Hypothalamus (tissue), 51 donors: ENCODE data around the gene PCDHGB2.
"Not testable (repeated sequence)": the region's sequence is repeated elsewhere in the genome, so short reads cannot be mapped to it uniquely, and the experiment has no call there.

ENCODE experiments used
- DNase-seq, 51 donors: peaks; one replicate each; lab custom pipeline; 2025; lab: John Stamatoyannopoulos, UW

PCDHGB2 gene

DNA sequence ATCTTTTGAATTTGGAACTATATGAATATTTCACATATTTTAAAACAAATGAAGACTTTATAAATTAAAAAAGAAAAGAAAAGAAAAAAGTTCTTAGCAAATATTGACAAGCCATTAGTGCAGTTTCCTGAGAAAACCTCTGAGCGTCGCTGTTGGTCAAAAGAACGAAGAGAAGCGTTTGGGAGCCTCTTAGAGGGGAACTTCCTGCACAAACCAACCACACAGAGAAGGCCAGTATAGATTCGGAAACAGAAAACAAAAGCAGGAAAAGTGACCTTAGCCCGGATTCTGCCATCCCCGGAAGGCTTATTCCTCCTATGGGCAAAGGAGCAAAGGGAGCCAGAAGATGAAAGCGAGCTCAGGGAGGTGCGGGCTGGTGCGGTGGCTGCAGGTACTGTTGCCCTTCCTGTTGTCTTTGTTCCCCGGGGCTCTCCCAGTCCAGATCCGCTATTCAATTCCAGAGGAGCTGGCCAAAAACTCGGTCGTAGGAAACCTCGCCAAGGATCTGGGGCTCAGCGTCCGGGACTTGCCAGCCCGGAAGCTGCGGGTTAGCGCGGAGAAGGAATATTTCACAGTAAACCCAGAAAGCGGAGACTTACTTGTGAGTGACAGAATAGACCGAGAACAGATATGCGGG is at the start of gene PCDHGB2:
Gene PCDHGB2 (plus strand): TSS at position 205 of the 637 bp plus-strand sequence. CDS start 142 bp downstream, at position 347.
- DNase-seq: no peak

DNA sequence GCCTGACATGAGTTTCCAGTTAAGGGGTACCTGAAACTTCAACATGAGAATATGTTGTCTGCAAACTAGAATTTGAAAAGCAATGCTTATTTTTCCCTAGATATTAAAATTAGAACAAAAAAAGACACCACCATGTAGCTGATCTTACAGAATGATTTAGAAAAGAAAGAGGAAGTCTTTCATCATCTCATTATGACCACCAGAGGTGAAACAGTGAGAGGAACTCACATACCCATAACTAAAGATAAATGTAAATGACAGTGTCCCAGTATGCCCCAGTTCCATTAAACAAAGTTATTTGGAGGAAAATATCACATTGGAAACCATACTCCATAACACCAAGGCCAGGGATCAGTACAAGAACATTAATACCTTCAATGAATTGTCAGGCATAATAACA is 46.1 kb upstream of the PCDHGB2 start:
- DNase-seq: no peak

DNA sequence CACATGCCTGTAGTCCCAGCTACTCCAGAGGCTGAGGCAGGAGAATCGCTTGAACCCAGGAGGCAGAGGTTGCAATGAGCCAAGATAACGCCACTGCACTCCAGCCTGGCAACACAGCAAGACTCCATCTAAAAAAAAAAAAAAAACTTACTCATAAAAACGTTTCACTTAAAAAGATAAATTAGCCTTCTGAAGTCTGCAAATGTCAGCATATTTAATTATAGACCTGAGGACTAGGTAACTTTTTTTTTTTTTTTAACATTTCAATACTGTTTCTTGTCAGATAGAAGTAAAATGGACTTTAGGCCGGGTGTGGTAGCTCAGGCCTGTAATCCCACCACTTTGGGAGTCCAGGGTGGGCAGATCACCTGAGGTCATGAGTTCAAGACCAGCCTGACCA is 42.8 kb upstream of the PCDHGB2 start:
- DNase-seq: not testable (repeated sequence)

DNA sequence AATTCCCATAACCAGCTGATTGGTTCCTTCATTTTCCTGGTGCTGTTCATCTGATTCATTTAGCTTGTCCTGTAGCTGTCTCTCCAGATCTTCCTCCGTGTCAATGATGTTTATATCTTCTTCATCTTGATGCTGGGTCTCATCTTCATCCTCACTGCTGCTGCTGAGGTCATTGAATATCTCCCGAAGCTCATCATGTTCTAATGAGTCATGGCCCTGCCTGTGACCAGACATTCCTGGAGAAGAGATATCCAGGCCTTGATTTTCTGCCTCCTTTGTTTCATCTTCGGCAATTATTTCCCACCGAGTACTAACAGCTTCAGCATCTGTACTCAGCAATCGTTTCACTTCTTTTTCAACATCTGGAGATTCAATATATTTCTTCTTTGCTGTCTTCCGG is 40.6 kb upstream of the PCDHGB2 start:
- DNase-seq: no peak

DNA sequence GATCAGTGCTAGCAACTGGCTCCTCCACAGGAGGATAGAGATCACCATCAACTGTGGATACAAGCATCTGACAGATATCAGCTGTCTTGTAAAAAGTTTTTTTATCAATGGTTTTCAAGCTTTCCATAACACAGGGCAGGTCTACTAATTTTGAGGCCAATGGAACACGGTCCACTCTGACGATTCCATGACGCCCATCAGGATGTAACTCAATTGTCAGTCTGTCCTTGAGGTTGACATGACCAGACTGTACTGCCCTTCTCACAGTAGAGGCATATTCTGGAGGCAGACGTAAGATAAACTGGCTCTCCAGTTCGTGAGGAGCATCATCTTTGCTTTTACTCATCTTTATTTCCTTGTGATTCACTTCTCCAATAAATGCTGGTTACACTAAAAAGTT is 40.1 kb upstream of the PCDHGB2 start:
- DNase-seq: no peak

DNA sequence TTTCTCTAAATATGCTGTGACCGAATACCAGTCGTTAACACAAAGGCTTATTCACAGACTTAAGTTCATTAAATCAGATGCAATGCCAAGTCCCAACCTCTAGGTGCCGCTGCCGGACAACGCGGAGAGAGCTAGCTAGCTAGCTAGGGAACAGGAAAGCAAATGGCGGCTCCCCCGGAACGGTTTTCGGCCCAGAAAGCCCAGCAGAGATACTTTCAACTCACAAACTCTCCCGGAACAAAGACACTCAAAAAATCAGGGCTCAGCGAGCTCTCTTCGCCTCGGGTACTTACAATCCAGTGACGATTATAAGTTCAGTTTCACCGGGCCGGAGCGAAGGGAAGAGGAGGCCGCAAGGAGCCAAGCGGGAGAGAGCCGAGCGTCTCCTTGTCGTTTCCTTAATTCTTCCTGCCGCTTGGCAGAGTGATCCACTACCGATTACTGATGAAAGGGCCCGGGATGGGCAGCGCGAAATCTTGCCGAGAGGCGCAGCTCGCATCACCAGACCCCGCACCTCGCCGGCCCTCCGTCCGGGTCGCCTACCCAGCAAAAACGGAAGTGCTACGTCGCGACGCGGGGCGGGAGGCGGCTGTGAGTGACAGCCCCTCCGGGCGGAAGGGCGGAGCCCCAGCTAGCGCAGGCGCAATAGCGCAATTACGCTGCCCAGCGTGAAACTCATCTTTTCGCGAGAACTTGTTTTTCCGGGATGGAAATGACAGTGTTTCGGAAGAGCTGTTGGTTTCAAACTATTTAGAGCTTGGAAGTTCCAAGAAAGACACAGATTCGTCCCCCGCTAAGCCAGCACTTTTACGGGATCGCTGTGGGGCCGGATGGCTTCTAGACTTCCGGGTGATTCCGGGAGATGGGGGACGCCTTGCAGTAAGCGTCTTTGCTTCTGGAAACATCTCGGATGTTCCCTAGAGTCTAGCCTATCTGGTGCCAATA is 39.3 kb upstream of the PCDHGB2 start, which contains the start of gene TAF7:
Gene TAF7 (minus strand): TSS at position 560 of the 945 bp plus-strand sequence. CDS start 740 bp downstream, outside the sequence.
- DNase-seq: peak; percentile 43 to 93 (median 78)

DNA sequence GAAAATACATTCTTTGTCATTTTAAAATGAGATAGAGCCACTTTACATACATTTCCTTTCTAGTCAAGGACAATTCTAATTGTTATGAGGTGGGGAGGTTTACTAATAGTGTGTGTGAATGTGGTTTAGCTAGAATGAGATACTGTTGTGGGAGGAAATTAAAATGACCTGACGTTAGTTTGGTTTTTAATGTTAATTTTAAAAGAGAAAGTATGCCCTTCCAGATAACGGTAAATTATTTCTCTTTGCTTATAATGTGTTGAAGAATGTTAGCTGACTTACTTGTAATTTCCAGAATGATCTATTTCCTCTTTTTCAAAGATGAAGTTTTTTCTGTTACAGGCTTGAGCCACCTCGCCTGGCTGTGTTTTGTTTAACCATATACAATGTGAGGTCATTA is 37.5 kb upstream of the PCDHGB2 start:
- no peak for DNase-seq

DNA sequence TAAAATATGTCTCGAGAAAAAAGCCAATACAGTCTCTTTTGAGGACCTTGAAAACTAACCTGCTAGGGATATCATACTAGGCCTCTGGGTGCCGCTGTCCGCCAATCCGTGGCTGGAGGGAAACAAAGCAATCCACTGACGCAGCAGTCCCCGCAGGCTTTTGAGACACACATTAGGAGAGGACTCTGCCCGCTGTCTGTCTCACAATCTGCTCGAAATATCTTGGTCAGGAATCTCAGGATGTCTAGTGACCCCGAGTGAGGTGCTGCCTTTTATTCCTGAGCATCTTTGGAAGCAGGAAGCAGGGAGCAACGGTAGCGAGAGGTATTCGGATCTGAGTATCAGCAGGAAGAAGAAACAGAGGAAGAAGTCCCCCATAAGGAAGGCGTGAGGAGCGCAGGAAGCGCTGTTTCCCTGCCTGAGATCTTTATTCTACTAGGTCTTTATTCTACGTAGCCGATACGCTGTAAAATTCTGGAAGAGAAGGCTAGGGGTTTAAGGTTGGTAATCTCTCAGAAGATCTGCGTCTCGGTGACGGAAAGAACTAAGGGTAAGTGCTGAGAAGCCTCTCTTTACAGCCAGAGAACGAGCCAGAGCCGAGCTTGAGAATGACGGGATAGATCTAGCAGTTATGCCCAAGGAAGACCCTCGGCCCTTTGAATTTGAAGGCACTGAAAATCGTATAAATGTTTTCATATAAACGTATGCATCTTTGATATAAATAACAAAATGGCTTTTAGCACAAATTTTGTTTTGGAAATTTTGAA is 33.5 kb upstream of the PCDHGB2 start:
- DNase-seq: peak in 45 of 51 donors; percentile 1 to 78 (median 33)

DNA sequence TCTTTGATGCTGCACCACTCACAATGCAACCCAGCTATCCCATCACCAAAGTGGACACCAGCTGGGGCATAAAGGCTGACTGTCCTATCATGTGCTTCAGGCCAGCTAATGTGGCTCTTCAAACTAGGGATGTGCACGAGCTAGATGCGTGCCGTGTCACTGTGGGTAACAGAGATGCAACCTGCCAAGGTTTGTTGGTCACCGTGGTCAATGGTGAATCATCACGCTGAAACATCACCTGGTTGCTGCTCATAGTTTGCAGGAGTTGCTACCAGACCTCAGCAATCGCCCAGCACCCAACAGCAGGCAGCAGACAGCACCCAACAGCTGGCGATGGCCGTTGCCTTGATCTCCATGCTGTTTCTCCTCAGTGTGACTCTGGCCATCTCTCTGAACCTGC is 31.6 kb upstream of the PCDHGB2 start:
- no peak for DNase-seq

DNA sequence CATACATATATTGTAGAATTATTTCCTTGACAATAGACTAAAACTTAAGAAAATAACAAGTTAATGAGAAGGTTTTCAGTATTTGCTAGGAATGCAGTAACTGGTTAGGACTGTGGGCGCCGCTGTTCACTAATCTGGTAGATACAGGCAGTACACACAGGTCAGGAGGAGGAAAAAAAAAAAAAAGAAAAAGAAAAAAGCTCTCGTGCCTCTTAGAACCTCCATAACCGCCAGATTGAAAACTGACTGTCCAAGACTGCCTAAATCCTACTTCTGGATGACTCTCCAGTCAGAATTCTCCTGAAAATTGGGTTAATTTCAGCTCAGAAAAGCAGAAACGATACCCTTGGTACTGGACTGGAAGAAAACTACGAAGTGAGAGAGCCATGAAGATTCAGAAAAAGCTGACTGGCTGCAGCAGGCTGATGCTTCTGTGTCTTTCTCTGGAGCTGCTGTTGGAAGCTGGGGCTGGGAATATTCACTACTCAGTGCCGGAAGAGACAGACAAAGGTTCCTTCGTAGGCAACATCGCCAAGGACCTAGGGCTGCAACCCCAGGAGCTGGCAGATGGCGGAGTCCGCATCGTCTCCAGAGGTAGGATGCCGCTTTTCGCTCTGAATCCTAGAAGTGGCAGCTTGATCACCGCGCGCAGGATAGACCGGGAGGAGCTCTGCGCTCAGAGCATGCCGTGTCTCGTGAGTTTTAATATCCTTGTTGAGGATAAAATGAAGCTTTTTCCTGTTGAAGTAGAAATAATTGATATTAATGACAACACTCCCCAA is 29.3 kb upstream of the PCDHGB2 start, which contains the start of gene PCDHGA1:
Gene PCDHGA1 (plus strand): TSS at position 216 of the 782 bp plus-strand sequence.
- DNase-seq: no peak

DNA sequence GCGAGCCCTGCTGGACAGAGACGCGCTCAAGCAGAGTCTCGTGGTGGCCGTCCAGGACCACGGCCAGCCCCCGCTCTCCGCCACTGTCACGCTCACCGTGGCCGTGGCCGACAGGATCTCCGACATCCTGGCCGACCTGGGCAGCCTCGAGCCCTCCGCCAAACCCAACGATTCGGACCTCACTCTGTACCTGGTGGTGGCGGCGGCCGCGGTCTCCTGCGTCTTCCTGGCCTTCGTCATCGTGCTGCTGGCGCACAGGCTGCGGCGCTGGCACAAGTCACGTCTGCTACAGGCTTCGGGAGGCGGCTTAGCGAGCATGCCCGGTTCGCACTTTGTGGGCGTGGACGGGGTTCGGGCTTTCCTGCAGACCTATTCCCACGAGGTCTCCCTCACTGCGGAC is 27.2 kb upstream of the PCDHGB2 start:
- DNase-seq: not testable (repeated sequence)

DNA sequence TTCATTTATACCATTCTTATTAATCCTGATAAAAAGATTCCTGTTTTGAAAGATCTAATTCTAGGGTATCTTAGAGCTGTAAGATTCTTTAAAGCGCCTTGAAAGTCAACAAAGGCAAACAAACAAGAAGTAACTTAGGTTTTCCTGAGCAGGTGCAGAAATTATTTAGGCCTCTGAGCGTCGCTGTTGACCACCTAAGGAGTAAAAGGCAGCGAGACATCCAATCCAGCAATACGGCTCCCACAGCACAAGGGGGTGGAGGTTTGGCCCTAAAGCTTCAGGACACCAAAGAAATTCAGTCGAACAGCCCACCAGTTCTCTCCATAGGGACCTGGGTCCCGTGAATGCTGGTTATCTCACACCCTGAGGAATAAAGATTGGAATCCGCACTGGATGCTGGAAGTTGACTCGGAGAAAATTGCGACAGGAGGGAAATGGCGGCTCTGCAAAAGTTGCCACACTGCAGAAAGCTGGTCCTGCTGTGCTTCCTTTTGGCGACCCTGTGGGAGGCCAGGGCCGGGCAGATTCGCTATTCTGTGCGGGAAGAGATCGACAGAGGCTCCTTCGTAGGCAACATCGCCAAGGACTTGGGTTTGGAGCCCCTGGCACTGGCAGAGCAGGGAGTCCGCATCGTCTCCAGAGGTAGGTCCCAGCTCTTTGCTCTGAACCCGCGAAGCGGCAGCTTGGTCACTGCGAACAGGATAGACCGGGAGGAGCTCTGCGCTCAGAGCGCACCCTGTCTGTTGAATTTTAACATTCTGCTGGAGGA is 21.1 kb upstream of the PCDHGB2 start, which contains the start of gene PCDHGA2:
Gene PCDHGA2 (plus strand): TSS at position 223 of the 769 bp plus-strand sequence.
- no peak for DNase-seq

DNA sequence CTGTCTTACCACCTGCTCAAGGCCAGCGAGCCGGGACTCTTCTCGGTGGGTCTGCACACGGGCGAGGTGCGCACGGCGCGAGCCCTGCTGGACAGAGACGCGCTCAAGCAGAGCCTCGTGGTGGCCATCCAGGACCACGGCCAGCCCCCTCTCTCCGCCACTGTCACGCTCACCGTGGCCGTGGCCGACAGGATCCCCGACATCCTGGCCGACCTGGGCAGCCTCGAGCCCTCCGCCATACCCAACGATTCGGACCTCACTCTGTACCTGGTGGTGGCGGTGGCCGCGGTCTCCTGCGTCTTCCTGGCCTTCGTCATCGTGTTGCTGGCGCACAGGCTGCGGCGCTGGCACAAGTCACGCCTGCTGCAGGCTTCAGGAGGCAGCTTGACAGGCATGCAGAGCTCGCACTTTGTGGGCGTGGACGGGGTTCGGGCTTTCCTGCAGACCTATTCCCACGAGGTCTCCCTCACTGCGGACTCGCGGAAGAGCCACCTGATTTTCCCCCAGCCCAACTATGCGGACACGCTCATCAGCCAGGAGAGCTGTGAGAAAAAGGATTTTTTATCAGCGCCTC is 18.9 kb upstream of the PCDHGB2 start:
- not testable (repeated sequence) for DNase-seq

DNA sequence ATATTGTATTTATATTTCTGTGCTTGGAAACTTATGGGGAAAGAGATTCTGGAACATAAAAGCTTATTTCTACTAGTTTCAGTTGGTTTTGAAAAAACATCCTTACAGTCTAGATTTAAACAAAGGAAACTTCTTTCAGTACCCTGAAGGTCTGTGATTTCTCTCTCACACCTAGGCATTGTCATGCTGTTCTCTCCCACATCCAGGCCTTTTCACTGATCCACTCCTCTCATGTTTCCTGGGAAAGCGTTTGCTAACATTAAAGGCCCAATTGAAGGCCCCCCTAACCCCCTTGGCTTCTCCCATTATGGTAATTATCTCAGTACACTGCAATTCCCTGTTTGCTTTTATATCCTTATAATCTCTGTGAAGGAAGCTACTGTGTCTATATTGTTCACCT is 17.0 kb upstream of the PCDHGB2 start:
- no peak for DNase-seq

DNA sequence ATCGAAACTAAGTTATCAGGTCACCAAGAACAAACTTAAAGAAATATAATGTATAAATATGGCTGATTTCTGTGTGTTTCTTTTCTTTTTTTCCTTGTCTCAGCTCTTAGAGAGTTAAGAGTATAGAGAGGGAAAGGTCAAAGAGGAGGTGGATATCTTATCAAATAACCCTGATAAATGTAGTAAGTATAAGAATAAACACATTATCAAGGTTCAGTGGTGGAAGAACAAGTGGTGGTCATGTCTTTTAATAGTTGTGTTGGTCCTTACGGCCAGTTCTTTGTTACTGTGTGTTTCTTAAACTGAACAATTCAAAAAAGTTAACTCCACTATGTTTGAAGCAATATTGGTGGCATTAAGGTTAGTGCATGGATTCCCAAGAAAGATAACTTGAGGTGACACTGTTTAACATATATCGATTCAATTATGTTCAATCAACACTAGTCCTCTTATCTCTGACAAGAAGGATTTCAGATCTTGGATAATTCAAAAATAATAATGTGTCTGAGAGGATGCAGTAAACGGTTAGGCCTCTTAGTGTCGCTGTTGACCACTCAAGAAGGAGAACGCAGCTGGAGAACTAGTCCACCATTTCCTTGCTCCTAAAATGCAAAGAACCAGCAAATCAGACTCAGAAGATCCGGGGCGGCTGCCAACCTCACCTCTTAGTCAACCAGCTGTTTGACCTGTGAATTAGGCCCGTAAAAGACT is 16.4 kb upstream of the PCDHGB2 start, which contains the start of gene PCDHGA3:
Gene PCDHGA3 (plus strand): TSS at position 588 of the 711 bp plus-strand sequence. CDS start 205 bp downstream, outside the sequence.
- DNase-seq: no peak

DNA sequence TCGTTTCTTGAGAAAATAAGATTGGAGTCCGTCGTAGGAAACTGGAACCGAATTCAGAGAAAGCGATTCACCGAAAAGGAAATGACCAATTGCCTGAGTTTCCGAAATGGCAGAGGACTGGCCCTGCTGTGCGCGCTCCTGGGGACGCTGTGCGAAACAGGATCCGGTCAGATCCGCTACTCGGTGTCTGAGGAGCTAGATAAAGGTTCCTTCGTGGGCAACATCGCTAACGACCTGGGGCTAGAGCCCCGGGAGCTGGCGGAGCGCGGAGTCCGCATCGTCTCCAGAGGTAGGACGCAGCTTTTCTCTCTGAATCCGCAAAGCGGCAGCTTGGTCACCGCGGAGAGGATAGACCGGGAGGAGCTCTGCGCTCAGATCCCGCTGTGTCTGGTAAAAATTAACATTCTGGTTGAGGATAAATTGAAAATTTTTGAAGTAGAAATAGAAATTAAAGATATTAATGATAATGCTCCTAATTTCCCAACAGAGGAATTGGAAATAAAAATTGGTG is 15.8 kb upstream of the PCDHGB2 start:
- no peak for DNase-seq

DNA sequence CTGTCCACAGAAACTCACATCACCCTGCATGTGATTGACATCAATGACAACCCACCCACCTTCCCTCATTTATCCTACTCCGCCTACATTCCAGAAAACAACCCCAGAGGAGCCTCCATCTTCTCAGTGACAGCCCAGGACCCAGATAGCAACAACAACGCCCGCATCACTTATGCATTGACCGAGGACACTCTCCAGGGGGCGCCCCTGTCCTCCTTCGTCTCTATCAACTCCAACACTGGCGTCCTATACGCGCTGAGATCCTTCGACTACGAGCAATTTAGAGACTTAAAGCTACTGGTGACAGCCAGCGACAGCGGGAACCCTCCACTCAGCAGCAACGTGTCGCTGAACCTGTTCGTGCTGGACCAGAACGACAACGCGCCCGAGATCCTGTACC is 14.5 kb upstream of the PCDHGB2 start:
- DNase-seq: no peak

DNA sequence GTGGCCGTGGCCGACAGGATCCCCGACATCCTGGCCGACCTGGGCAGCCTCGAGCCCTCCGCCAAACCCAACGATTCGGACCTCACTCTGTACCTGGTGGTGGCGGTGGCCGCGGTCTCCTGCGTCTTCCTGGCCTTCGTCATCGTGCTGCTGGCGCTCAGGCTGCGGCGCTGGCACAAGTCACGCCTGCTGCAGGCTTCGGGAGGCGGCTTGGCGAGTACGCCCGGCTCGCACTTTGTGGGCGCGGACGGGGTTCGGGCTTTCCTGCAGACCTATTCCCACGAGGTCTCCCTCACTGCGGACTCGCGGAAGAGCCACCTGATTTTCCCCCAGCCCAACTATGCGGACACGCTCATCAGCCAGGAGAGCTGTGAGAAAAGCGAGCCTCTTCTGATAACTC is 13.8 kb upstream of the PCDHGB2 start:
- not testable (repeated sequence) for DNase-seq
